PC-9 (cell line): ENCODE measurements around the gene ZNF148.

Experiments
- EZH2 ChIP-seq: fragments of 200-600 bp; sonication (generic); IDR thresholded peaks from 2 replicates; pipeline ENCODE4 v1.8.0; 2017; ENCODE audit warnings: antibody characterized with exemption, low read depth
- TF ChIP-seq, protein P1 (sequence below): fragments of 200-600 bp; sonication (generic); conservative IDR thresholded peaks from 2 replicates; pipeline ENCODE4 v1.6.1; 2017; ENCODE audit warnings: mixed run types, antibody characterized with exemption, mild to moderate bottlenecking, moderate library complexity

DNA sequence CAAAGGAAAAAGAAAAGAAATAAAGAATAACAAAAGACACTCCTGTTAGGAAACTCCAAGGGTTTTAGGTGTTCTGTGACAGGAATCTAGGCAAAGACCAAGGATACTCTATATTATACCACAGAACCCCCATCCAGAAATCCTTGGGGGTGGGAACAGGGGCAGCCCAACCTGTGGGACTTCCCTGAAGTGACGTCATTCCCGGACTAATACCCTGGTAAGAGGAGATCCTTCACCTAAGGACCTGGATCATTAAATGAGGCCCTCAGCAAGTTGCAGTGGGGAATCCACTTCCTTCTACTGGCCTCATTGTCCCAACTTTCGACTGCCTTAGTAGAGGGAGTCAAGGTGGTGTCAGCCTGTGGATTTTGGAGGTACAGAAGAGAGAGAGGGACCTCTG, 41.1 kb upstream of the ZNF148 start:
- TF ChIP-seq, protein P1, sequence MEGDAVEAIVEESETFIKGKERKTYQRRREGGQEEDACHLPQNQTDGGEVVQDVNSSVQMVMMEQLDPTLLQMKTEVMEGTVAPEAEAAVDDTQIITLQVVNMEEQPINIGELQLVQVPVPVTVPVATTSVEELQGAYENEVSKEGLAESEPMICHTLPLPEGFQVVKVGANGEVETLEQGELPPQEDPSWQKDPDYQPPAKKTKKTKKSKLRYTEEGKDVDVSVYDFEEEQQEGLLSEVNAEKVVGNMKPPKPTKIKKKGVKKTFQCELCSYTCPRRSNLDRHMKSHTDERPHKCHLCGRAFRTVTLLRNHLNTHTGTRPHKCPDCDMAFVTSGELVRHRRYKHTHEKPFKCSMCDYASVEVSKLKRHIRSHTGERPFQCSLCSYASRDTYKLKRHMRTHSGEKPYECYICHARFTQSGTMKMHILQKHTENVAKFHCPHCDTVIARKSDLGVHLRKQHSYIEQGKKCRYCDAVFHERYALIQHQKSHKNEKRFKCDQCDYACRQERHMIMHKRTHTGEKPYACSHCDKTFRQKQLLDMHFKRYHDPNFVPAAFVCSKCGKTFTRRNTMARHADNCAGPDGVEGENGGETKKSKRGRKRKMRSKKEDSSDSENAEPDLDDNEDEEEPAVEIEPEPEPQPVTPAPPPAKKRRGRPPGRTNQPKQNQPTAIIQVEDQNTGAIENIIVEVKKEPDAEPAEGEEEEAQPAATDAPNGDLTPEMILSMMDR = no peak
- TF ChIP-seq EZH2 = no peak
